Natural killer cell (primary cell): Measurements from ENCODE around the gene NR3C2. TPM values are rescaled to one million over a fixed set of nuclear protein-coding genes. Genes with fewer than 3 reads are reported as not detected.

Experiments
- ATAC-seq, 3 donors: fragments of 150-1000 bp in 2 of 3; fragments of 200-7000 bp in 1 of 3; cut with Tn5 transposase; 1 replicate in 1 of 3; 2 replicates in 2 of 3; pipeline ENCODE4 v1.10.0; 2021; ENCODE audit warnings: mild to moderate bottlenecking in 2 of 3, moderate library complexity in 2 of 3
- DNase-seq, 2 donors: peaks; one replicate each; pipeline versions ENCODE4 v3.0.0 to v3.0.0-alpha.2; 2013 to 2021; ENCODE audit warnings: mixed read lengths in 1 of 2
- H3K27ac ChIP-seq: one replicate; pipeline ENCODE4 v1.5.1; 2013; ENCODE audit warnings: mild to moderate bottlenecking, low read length
- H3K27me3 ChIP-seq: one replicate; pipeline ENCODE4 v1.6.1; 2013; ENCODE audit warnings: low read length; ENCODE audit not compliant: control insufficient read depth, insufficient read depth
- H3K36me3 ChIP-seq: one replicate; pipeline ENCODE4 v1.6.1; 2013; ENCODE audit warnings: low read length; ENCODE audit not compliant: control insufficient read depth, insufficient read depth
- H3K4me1 ChIP-seq: one replicate; pipeline ENCODE4 v1.6.1; 2013; ENCODE audit warnings: low read length; ENCODE audit not compliant: control insufficient read depth, insufficient read depth
- H3K4me3 ChIP-seq: one replicate; pipeline ENCODE4 v1.5.1; 2013; ENCODE audit warnings: low read length
- H3K9me3 ChIP-seq: one replicate; pipeline ENCODE4 v1.6.1; 2013; ENCODE audit warnings: low read length; ENCODE audit not compliant: control insufficient read depth, insufficient read depth
- H3K27ac Mint-ChIP-seq, 2 donors: one replicate each; pipeline ENCODE4 v1.8.0; 2022; ENCODE audit warnings: mild to moderate bottlenecking in 2 of 2, mixed read lengths in 2 of 2, moderate library complexity in 1 of 2
- H3K27me3 Mint-ChIP-seq, 2 donors: one replicate each; pipeline ENCODE4 v1.8.0; 2022; ENCODE audit warnings: low read depth in 2 of 2, mixed read lengths in 2 of 2
- H3K36me3 Mint-ChIP-seq: one replicate; pipeline ENCODE4 v1.8.0; 2022; ENCODE audit warnings: mixed read lengths
- H3K4me1 Mint-ChIP-seq, 2 donors: one replicate each; pipeline ENCODE4 v1.8.0; 2022; ENCODE audit warnings: mixed read lengths in 2 of 2
- H3K4me3 Mint-ChIP-seq: one replicate; pipeline ENCODE4 v1.8.0; 2022; ENCODE audit warnings: mild to moderate bottlenecking, moderate library complexity, mixed read lengths
- H3K9me3 Mint-ChIP-seq, 2 donors: one replicate each; pipeline ENCODE4 v1.8.0; 2022; ENCODE audit warnings: mixed read lengths in 2 of 2
- CTCF ChIP-seq: fragments of 200-600 bp; IDR thresholded peaks from one replicate; pipeline ENCODE4 v1.8.0; 2022; ENCODE audit warnings: antibody characterized with exemption
- WGBS: methylation state at CpG from one replicate; pipeline ENCODE4 v1.1.7; 2013; ENCODE audit warnings: missing lambda C conversion rate; ENCODE audit not compliant: insufficient coverage; 5-methylcytosine and 5-hydroxymethylcytosine counted together
- intact Hi-C: fragments of 100-400 bp; cut with micrococcal nuclease; formaldehyde crosslinking; loops from one replicate; pipeline ENCODE4 v1.14.2; 2022
- total RNA-seq, 4 donors: library from RNA; stranded (reverse); fragments of 120-200 nt in 1 of 4; gene quantifications; one replicate each; pipeline versions ENCODE4 v1.2.3 to v1.2.4, GENCODE V29; 2013 to 2022

Gene NR3C2
- total RNA-seq, 3 donors from 2014 or later (not counting 1 experiment from before 2014, with no cell fraction given) = 4.2 to 8.6 (median 6.3) TPM

- Mint-ChIP-seq H3K9me3 (no peaks in the 10 kb centered on the region), H3K4me3 (no peak overlapping the region), H3K36me3 (no peaks in the 10 kb centered on the region), H3K4me1 (no peaks in the 10 kb centered on the region), H3K27ac (no peak overlapping the region), H3K27me3 (peaks cover 16 to 41% of the 10 kb centered on the region in 2 donors)
- no peak for TF ChIP-seq CTCF
- Histone ChIP-seq H3K36me3 (no peaks in the 10 kb centered on the region), H3K9me3 (no peaks in the 10 kb centered on the region), H3K27ac (no peak overlapping the region), H3K27me3 (no peaks in the 10 kb centered on the region), H3K4me3 (no peak overlapping the region), H3K4me1 (no peaks in the 10 kb centered on the region)
- 73% methylated on average over 10 of the region's 14 CpGs for WGBS
- DNase-seq = no peak
- intact Hi-C loops = no loop called here
- ATAC-seq = no peak
Observed at GRCh38 chr4:148203056-148203898, 238.9 kb downstream of the NR3C2 start.

GRCh38 chr4:148200960-148201359, 241.3 kb downstream of the NR3C2 start:
- H3K4me1 Mint-ChIP-seq = no peaks in the 10 kb centered on the region
- no peaks in the 10 kb centered on the region for H3K36me3 ChIP-seq
- no peaks in the 10 kb centered on the region for H3K9me3 ChIP-seq
- no peak overlapping the region for H3K27ac Mint-ChIP-seq
- H3K36me3 Mint-ChIP-seq = no peaks in the 10 kb centered on the region
- peaks cover 4% of the 10 kb centered on the region for H3K4me1 ChIP-seq
- no peaks in the 10 kb centered on the region for H3K9me3 Mint-ChIP-seq
- ATAC-seq = no peak
- H3K27me3 ChIP-seq = no peaks in the 10 kb centered on the region
- no peak overlapping the region for H3K4me3 Mint-ChIP-seq
- TF ChIP-seq CTCF = no peak
- 89% methylated on average over 3 of the region's 3 CpGs for WGBS
- no peak for DNase-seq
- H3K27me3 Mint-ChIP-seq = peaks cover 13 to 31% of the 10 kb centered on the region in 2 donors
- no peak overlapping the region for H3K4me3 ChIP-seq
- no peak overlapping the region for H3K27ac ChIP-seq
- intact Hi-C loops = no loop called here

- TF ChIP-seq CTCF = no peak
- ATAC-seq = peak in 2 of 3 donors; percentile 31 to 57
Observed at GRCh38 chr4:148196164-148196563, 246.1 kb downstream of the NR3C2 start.

More at GRCh38 chr4:148196164-148196563, 246.1 kb downstream of the NR3C2 start:
- intact Hi-C loops = no loop called here
- H3K36me3 ChIP-seq = peaks cover 5% of the 10 kb centered on the region
- no peaks in the 10 kb centered on the region for H3K27me3 Mint-ChIP-seq
- no peaks in the 10 kb centered on the region for H3K9me3 ChIP-seq
- peaks cover 5% of the 10 kb centered on the region for H3K4me1 ChIP-seq
- H3K27me3 ChIP-seq = no peaks in the 10 kb centered on the region
- no peak overlapping the region for H3K4me3 ChIP-seq
- no peak overlapping the region for H3K27ac Mint-ChIP-seq
- WGBS = 29% methylated on average over 1 of the region's 1 CpG
- DNase-seq = no peak
- no peak overlapping the region for H3K4me3 Mint-ChIP-seq
- no peaks in the 10 kb centered on the region for H3K4me1 Mint-ChIP-seq
- H3K27ac ChIP-seq = no peak overlapping the region
- no peaks in the 10 kb centered on the region for H3K36me3 Mint-ChIP-seq
- no peaks in the 10 kb centered on the region for H3K9me3 Mint-ChIP-seq
